DMS153 (cell line): ENCODE data around the gene CCDC188.
"Not testable (repeated sequence)": the region's sequence is repeated elsewhere in the genome, so short reads cannot be mapped to it uniquely, and the experiment has no call there.

Experiments
- DNase-seq: peaks from one replicate; lab custom pipeline; 2025; lab: John Stamatoyannopoulos, UW

The CCDC188 gene

GRCh38 chr22:20170170-20170569 is 19.3 kb upstream of the CCDC188 start:
- DNase-seq, result no peak

DNA sequence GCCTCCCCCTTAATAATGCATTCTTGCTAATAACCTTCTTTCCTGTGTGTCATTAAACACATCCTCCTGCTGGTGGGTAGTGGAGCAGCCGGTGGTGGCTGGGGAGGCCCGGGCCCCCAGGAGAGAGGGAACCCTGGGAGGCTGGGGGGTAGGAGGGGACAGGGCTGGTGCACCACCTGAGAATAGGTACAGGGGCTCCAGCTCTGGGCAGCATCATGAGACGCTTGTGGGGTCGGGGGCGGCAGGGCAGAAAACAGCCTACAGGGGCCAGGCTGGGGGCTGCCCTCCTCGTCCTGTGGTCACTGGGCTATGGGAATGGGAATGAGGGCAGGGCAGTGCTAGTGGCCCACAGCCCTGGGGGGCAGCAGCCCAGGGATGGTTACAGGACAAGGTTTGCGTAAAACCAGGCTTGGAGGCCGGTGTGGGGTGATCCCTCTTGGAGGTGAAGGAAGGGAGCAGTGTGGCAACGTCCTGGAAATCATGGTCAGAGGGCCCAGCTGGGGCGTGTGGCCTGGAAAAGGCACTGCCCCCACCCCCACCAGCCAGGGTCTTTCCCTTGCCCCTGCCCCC is 18.5 kb upstream of the CCDC188 start:
- DNase-seq, result no peak

- no peak for DNase-seq
Measured at GRCh38 chr22:20167643-20168322, 16.9 kb upstream of the CCDC188 start.

DNA sequence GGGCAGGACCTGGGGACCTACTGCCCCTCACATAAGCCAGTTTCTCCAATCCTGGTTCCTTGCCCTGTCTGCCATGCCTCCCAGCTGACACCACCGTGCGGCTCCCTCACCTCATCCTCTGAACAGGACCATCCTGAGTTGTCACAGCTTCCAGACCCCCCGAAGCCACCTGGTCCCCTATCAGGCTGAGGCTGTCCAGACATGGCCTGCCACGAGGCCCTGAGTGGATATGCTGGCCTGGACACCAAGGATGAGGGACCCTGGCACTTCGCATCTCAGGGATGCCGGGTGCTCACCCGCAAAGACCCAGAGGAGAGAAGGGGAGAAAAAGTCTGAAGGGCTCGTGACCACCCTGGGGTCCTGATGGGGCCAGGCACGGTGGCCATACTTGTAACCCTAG is 15.8 kb upstream of the CCDC188 start:
- DNase-seq, result no peak

- DNase-seq, result no peak
Measured at GRCh38 chr22:20165913-20166312, 15.1 kb upstream of the CCDC188 start.

- DNase-seq, result no peak
Measured at GRCh38 chr22:20165421-20165820, 14.6 kb upstream of the CCDC188 start.

- no peak for DNase-seq
Measured at GRCh38 chr22:20164863-20165262, 14.0 kb upstream of the CCDC188 start.

DNA sequence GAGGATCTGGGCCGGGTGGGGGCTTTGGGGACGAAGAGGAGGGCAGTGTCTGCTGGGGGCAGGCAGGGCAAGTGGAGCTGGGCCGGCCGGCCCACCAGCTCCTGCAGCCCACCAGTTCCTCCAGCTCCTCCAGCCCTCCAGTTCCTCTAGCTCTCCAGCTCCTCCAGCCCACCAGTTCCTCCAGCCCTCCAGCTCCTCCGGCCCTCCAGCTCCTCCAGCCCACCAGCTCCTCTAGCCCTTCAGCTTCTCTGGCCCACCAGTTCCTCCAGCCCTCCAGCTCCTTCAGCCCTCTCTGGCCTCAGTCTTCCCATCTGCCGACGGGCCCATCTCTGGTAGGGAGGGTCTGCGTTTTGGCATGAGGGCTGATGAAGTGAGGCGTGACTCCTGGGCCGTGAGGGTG is 9.2 kb upstream of the CCDC188 start:
- no peak for DNase-seq

- DNase-seq, result not testable (repeated sequence)
Measured at GRCh38 chr22:20159531-20159930, 8.7 kb upstream of the CCDC188 start.

DNA sequence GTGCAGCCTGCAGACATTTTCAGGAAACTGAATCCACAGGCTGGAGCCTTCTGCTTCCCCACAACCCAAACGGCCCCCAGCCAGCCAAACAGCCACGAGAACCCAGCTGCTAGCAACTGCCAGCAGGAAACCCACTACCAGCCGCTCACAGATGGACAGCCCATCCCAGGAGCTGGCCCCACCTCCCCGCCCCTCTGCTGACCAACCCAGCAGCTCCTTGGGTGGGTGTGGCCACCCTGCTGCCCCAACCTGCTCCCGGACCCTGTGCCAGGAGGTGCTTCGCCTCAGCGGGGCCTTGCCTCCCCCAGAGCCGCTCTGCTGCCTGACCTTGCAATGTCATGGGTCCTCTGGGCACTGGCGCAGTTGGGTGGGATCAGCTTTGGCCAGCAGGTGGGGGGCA is 8.2 kb upstream of the CCDC188 start:
- no peak for DNase-seq

DNA sequence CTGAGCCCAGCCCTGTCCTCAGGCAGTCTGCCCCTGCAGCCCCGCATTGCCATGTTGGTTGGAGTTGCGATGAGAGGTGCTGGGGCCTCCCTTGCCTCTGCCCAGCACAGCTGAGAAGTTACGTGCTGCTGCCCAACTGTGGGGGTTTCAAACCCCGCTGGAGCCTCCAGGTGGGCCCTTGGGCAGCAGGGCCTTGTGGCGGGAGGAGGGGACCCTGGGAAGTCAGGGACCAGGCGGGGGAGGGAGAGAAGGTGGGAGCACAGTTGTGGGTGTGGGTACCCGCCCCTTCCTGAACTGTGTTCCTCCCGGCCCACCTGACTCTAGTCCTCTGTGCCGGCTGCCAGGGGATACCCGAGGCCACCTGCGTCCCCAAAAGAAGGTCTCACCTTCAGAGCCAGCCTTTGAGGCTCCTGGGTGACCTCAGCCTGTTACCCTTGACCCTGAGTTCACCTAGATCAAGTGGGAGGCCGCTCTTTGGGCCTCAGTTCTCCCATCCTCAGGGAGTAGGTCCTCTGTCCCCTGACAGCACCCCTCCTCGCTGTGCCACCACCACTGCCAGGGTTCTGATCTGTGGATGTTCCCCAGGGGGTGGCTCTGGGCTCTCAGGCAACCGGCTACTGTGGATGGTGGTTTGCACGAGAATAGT is 7.7 kb upstream of the CCDC188 start:
- no peak for DNase-seq

DNA sequence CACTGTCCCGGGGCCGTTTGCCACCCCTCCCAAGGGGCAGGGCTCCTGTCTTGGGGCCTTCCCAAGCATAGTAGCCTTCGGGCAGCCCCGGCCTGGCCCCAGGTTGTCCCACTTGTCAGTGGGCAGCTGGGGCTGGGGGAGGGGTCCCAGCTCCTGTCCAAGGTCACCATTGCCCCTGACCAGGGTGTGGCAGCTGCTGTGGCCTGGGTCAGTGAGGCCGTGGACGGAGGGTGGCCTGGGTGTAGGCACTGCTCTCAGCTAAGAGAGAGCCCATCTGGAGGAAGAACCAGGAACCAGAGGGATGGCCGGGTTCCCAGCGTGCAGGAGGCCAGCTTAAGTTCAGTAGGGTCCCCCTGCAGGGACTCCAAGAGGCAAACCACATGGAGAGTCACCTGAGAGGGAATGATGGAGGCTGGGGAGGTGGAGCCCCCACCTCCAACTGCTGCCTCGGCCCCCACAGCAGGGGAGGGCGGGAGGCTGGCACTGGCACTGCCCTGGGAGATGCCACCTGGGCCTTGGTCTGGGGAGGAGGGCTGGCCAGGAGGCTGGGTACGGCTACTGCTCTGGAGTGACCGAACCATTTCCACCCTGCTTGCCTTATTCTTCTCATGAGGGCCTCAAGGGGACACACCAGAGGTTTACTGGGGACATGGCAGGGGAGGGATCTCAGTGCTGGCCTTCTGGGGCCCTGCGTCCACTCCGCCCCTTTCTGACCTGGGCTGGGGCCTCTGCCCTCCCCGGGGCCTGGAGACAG is 6.8 kb upstream of the CCDC188 start:
- no peak for DNase-seq

DNA sequence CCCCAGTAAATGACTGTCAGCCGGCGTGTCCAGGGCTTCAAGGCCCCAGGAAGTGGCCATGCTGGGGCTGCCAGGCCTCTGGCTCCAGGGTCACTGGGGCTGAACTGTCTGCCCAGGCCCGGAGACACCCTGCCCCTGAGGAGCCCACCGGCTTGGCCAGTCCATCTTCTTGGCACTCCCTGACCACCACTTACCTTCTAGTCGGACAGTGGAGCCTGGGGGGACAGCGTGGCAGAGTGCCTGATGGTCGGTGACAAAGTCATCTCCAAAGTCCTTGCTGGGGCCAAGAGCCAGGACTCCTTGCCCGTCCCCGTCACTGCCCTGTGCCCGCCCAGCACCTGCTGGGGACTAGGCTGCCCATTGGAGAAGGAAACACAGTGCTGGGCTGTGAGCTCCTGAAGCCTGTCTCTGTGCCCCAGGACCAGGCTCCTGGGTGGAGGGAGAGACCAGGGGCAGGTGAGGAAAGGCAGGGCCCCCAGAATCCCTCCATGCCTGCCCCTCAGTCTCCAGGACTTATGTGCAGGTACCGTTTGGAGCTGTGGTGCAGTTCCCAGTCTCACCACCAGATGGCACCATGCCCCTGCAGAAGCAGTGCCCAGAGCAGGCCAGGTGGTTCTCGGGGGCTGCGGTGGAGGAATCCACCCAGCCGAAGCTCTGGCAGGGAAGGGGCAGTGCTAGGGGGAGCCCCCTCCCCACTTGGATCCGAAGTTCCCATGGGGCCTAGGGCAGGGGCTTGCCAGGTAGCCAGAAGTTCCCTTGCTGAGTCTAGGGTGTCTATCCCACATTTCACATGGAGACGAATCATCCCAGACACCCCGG is 6.0 kb upstream of the CCDC188 start:
- DNase-seq, result peak; percentile 25

GRCh38 chr22:20156042-20156389 is 5.2 kb upstream of the CCDC188 start:
- no peak for DNase-seq

- peak; percentile 95 for DNase-seq
Measured at GRCh38 chr22:20155330-20156041, 4.6 kb upstream of the CCDC188 start.

GRCh38 chr22:20154602-20155187 is 3.8 kb upstream of the CCDC188 start:
- no peak for DNase-seq

GRCh38 chr22:20153945-20154344 is 3.1 kb upstream of the CCDC188 start:
- no peak for DNase-seq

- no peak for DNase-seq
Measured at GRCh38 chr22:20152464-20152890, 1.6 kb upstream of the CCDC188 start.

DNA sequence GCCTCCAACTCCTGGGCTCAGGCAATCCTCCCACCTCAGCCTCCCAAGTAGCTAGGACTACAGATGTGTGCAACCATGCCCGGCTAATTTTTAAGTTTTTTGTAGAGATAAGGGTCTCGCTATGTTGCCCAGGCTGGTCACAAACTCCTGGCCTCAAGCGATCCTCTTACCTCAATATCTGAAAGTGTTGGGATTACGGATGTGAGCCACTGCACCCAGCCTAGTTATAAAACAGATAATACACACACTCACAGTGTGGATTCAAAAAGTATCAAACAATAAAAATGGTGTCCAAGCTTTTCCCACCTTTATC is 377 bp upstream of the CCDC188 start:
- DNase-seq, result no peak

- DNase-seq, result no peak
Measured at GRCh38 chr22:20149257-20150250, 1.3 kb downstream of the CCDC188 start.
